ENCODE measurements around the gene CAMSAP1.

DNA sequence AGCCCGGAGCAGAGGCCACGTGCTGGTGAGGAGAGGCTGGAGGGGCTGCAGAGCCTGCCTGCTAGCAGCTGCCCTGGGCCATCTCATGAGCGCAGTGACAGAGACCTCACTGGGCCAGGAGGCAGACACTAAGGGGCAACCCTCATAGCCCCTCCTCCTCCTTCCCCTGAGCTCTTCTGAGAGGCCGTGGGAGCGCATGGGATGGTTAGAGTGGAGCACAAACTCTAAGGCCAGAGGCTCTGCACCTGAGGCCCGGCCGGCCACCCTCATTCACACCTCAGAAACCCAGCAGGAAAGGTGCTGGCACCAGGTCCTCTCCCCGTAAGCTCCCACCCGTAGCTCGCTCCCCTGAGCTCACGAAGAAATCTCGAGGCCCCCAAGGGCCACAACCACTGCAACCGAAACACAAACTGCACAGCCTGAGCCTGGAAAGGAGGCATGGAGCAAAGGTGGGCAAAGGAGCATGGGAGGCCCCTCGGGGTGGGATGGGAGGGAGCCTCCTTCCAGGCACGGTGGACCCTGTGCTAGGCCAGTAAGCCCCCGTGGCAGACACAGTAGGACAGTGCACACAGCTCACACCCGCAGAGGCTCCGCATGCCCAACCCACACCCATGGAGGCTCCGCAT is 17.7 kb downstream of the CAMSAP1 start:
- TF ChIP-seq CTCF (IDR thresholded peaks at IDR 0.05; ENCODE audit: poor library complexity, severe bottlenecking) (no peak), RAD21 (conservative IDR thresholded peaks at IDR 0.05) (no peak)

Data from neural cell (in vitro differentiated cells).